Measurements from ENCODE around the gene WDR70. TPM values are rescaled to one million over a fixed set of nuclear protein-coding genes. Genes with fewer than 3 reads are reported as not detected.
"Not testable (repeated sequence)": the region's sequence is repeated elsewhere in the genome, so short reads cannot be mapped to it uniquely, and the experiment has no call there.

Gene WDR70
- total and polyA plus RNA-seq, 9 donors: 20.9 to 36.5 (median 31.4) TPM

GRCh38 chr5:37640088-37640487, 261.0 kb downstream of the WDR70 start:
- TF ChIP-seq POLR2A (IDR thresholded peaks at IDR 0.05) (no peak), EP300 (IDR thresholded peaks at IDR 0.05) (no peak), CTCF (IDR thresholded peaks at IDR 0.05) (no peak)
- Histone ChIP-seq H3K4me1 (ENCODE audit: insufficient read depth) (no peaks in the 10 kb centered on the region), H3K9me3 (no peaks in the 10 kb centered on the region), H3K36me3 (no peaks in the 10 kb centered on the region), H3K27me3 (no peaks in the 10 kb centered on the region), H3K27ac (no peak overlapping the region), H3K4me3 (no peak overlapping the region)
- WGBS, 3 donors: 17 to 40% (median 34%) methylated on average over 2 of the region's 2 CpGs
- no peak for DNase-seq
- intact Hi-C loops (cut with DNase I): no loop called here

GRCh38 chr5:37641933-37642332, 262.8 kb downstream of the WDR70 start:
- H3K9me3 ChIP-seq: no peaks in the 10 kb centered on the region
- H3K27me3 ChIP-seq: no peaks in the 10 kb centered on the region
- intact Hi-C loops (cut with DNase I): no loop called here
- 2 to 43% (median 41%) methylated on average over 1 of the region's 1 CpG for WGBS, 3 donors
- TF ChIP-seq POLR2A (IDR thresholded peaks at IDR 0.05) (no peak), EP300 (IDR thresholded peaks at IDR 0.05) (no peak), CTCF (IDR thresholded peaks at IDR 0.05) (no peak)
- no peaks in the 10 kb centered on the region for H3K4me1 ChIP-seq (ENCODE audit: insufficient read depth)
- DNase-seq: no peak
- H3K36me3 ChIP-seq: no peaks in the 10 kb centered on the region
- H3K4me3 ChIP-seq: no peak overlapping the region
- H3K27ac ChIP-seq: no peak overlapping the region

GRCh38 chr5:37645707-37646106, 266.6 kb downstream of the WDR70 start:
- Histone ChIP-seq H3K27me3 (no peaks in the 10 kb centered on the region), H3K4me3 (no peak overlapping the region), H3K27ac (no peak overlapping the region), H3K4me1 (ENCODE audit: insufficient read depth) (no peaks in the 10 kb centered on the region), H3K9me3 (no peaks in the 10 kb centered on the region), H3K36me3 (no peaks in the 10 kb centered on the region)
- no peak for DNase-seq
- 96 to 97% (median 96%) methylated on average over 1 of the region's 1 CpG for WGBS, 3 donors
- no peak for TF ChIP-seq EP300 (IDR thresholded peaks at IDR 0.05)
- TF ChIP-seq CTCF (IDR thresholded peaks at IDR 0.05): no peak
- no peak for TF ChIP-seq POLR2A (IDR thresholded peaks at IDR 0.05)
- intact Hi-C loops (cut with DNase I): no loop called here

GRCh38 chr5:37654566-37654965, 275.4 kb downstream of the WDR70 start:
- intact Hi-C loops (cut with DNase I); H3K27me3 ChIP-seq; H3K27ac ChIP-seq; H3K4me3 ChIP-seq; H3K9me3 ChIP-seq; H3K4me1 ChIP-seq (ENCODE audit: insufficient read depth); DNase-seq; H3K36me3 ChIP-seq: not testable (repeated sequence)
- WGBS, 3 donors: 91 to 98% (median 95%) methylated on average over 1 of the region's 1 CpG

- Histone ChIP-seq H3K9me3 (no peaks in the 10 kb centered on the region), H3K4me1 (ENCODE audit: insufficient read depth) (peaks cover 2% of the 10 kb centered on the region), H3K27me3 (no peaks in the 10 kb centered on the region), H3K27ac (no peak overlapping the region), H3K4me3 (no peak overlapping the region), H3K36me3 (no peaks in the 10 kb centered on the region)
- TF ChIP-seq POLR2A (IDR thresholded peaks at IDR 0.05) (no peak), CTCF (IDR thresholded peaks at IDR 0.05) (no peak), EP300 (IDR thresholded peaks at IDR 0.05) (no peak)
- intact Hi-C loops (cut with DNase I): no loop called here
- WGBS, 3 donors: 80 to 92% (median 85%) methylated on average over 4 of the region's 4 CpGs
- DNase-seq: no peak
Observed at GRCh38 chr5:37657046-37657445, 277.9 kb downstream of the WDR70 start.

Data from ovary (tissue), 9 donors.